Measurements from ENCODE around the gene FARP1. TPM values are rescaled to one million over a fixed set of nuclear protein-coding genes. Genes with fewer than 3 reads are reported as not detected.
"Not testable (repeated sequence)": the region's sequence is repeated elsewhere in the genome, so short reads cannot be mapped to it uniquely, and the experiment has no call there.

The FARP1 gene
- polyA plus RNA-seq, 2 of the 4 experiments (the other 2 are of a cell fraction), result 9.4 to 13.0 TPM

DNA sequence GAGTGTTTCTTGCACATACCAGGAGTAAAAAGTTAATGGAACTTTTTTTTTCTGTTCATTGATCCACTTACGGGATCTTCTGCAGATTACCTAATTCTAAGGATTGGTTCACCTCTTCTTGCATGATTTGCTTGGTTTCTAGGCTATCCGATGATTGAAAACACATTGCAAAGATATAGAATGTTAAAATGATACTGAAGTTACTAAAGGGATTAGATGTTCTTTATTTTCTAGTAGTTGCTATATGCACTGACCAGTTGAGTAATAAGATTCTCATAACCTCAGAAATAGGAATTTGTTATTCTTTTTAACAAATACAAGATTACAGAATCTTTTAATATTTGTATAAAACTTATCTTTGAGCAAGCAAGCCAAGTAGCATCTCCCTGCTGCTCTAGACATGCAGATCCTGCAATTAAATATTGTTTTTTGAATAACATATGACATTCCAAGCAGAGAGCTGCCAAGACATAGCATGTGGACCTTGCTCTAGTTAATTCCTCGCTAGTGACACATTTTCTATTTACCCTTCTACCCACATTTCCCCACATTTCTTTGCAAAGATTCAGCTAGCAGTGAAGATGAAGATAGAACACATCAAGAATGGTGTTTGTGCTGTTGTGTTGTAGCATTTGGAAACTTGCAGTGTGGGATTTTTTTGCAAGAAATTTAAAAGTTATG, 85.9 kb downstream of the FARP1 start (continued):
- TF ChIP-seq RFX5 (IDR thresholded peaks at IDR 0.05), result no peak
- no peak for TF ChIP-seq NR3C1 (IDR thresholded peaks at IDR 0.05)
- no peak for TF ChIP-seq POLR2A (IDR thresholded peaks at IDR 0.05; ENCODE audit: low read length)
- no peak for TF ChIP-seq SREBF2 (IDR thresholded peaks at IDR 0.05)
- no peak for TF ChIP-seq ELK1 (IDR thresholded peaks at IDR 0.05; ENCODE audit: low read depth, low read length)

GRCh38 chr13:98230762-98231161, 87.9 kb downstream of the FARP1 start:
- CTCF ChIA-PET; H3K4me1 ChIP-seq; H3K27ac ChIP-seq; ATAC-seq; H3K4me2 ChIP-seq; DNase-seq (ENCODE audit: low read depth in 1 of 2, low spot score in 1 of 2); H3K9me3 ChIP-seq; POLR2A ChIA-PET; FAIRE-seq; H3K4me3 ChIP-seq: not testable (repeated sequence)
- WGBS (ENCODE audit: missing lambda C conversion rate), result 92% methylated on average over 4 of the region's 4 CpGs

DNA sequence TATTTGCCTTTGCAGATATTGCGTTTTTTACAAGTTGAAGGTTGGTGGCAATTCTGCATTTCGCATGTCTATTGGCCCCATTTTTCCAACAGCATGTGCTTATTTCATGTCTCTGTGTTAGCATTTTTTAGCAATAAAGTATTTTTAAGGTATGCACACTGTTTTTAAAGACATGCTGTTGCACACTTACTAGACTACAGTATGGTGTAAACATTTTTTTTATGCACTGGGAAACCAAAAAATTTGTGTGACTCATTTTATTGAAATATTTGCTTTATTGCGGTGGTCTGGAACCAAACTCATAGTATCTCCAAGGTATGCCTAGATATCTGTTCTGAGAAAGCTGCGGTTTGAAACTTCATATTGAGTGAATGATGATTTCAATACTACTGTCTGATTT, 89.6 kb downstream of the FARP1 start:
- POLR2A ChIA-PET, result no interaction called here
- 91% methylated on average over 4 of the region's 4 CpGs for WGBS (ENCODE audit: missing lambda C conversion rate)
- DNase-seq (ENCODE audit: low read depth in 1 of 2, low spot score in 1 of 2), result no peak
- Histone ChIP-seq H3K4me2 (no peak overlapping the region), H3K9me3 (no peaks in the 10 kb centered on the region), H3K27ac (no peak overlapping the region), H3K4me3 (no peak overlapping the region), H3K4me1 (0 out of 3 replicates have a peak, but pooled peaks cover 2% of the 10 kb centered on the region)
- CTCF ChIA-PET, result no interaction called here
- no peak for ATAC-seq
- TF ChIP-seq RAD21 (conservative IDR thresholded peaks at IDR 0.05 in 1 of 2, IDR thresholded peaks at IDR 0.05 in 1 of 2) (no peak), ESRRA (IDR thresholded peaks at IDR 0.05; ENCODE audit: borderline replicate concordance, low read length) (no peak), GATA3 (IDR thresholded peaks at IDR 0.05; ENCODE audit: borderline replicate concordance) (no peak), RFX5 (IDR thresholded peaks at IDR 0.05) (no peak), FOXS1 (CRISPR knock-in tag; IDR thresholded peaks at IDR 0.05) (no peak), CHD2 (IDR thresholded peaks at IDR 0.05; ENCODE audit: low read length, partially characterized antibody) (no peak), PHF8 (IDR thresholded peaks at IDR 0.05; ENCODE audit: borderline replicate concordance, low read depth) (no peak), JUNB (IDR thresholded peaks at IDR 0.05) (no peak)
- FAIRE-seq, result no peak

DNA sequence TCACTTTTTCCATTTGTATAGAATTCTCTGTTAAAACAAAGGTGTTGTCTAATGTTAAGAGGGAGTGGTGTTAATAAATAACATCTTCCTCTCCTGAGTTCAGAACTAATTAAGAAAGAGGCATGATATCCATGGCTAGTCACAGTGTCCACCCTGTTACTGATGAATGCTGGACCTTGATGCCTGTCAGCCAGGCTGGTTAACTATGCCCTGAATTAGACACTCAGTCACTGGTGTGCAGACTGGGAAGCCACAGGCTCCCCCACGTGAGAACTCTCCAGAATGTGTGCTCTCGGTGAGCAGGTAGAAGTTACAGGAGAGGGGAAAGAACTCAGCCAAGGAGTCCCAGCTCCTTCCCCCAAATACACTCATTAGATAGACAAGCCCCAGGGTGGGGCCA, 90.2 kb downstream of the FARP1 start:
- no peak overlapping the region for H3K4me2 ChIP-seq
- H3K9me3 ChIP-seq, result no peaks in the 10 kb centered on the region
- FAIRE-seq (no peak), DNase-seq (ENCODE audit: low read depth in 1 of 2, low spot score in 1 of 2) (no peak), ATAC-seq (no peak)
- TF ChIP-seq REST (IDR thresholded peaks at IDR 0.05) (no peak), BHLHE40 (IDR thresholded peaks at IDR 0.05; ENCODE audit: low read depth, low read length) (no peak), ZFP36 (IDR thresholded peaks at IDR 0.05; ENCODE audit: borderline replicate concordance, partially characterized antibody) (no peak), HDAC2 (IDR thresholded peaks at IDR 0.05) (no peak)
- H3K27ac ChIP-seq, result no peak overlapping the region
- ChIA-PET CTCF (interaction anchor here (0.5 kb wide), 1 partner anchor 613 kb away, joined by 4 read pairs; no protein-coding TSS in a partner anchor), POLR2A (no interaction called here)
- 0 out of 3 replicates have a peak, but pooled peaks cover 2% of the 10 kb centered on the region for H3K4me1 ChIP-seq
- WGBS (ENCODE audit: missing lambda C conversion rate), result 81% methylated on average over 2 of the region's 2 CpGs
- H3K4me3 ChIP-seq, result no peak overlapping the region

All from A549 (cell line).